ENCODE data around the gene ELAVL1.
"Not testable (repeated sequence)": the region's sequence is repeated elsewhere in the genome, so short reads cannot be mapped to it uniquely, and the experiment has no call there.

Gene ELAVL1

GRCh38 chr19:7941895-7942596 lies 63.4 kb downstream of the ELAVL1 start:
- DNase-seq (ENCODE audit: low read depth, low spot score) = no peak

DNA sequence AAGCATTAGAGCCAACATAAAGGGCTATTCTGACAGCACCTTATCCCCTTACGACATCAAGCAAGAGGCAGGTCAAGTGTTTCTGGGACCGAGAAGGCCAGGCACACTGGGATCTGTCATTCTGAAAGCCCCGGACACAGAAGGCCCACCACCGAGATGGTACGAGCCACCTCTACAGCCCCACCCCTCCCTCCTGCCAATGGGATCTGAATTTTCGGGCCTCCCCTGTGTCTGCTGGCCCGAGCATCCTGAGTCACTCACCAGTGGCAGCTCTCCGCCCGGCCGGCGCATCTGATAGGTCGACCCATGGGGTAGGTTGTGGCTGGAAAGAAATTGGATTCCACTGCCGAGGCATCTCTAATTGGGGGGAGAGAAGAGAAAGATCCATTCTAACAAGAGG lies 64.6 kb downstream of the ELAVL1 start:
- no peak for DNase-seq (ENCODE audit: low read depth, low spot score)

GRCh38 chr19:7934766-7935165 lies 70.7 kb downstream of the ELAVL1 start:
- no peak for DNase-seq (ENCODE audit: low read depth, low spot score)

- DNase-seq (ENCODE audit: low read depth, low spot score) = no peak
Observed at GRCh38 chr19:7933828-7934725, 71.4 kb downstream of the ELAVL1 start.

- no peak for DNase-seq (ENCODE audit: low read depth, low spot score)
Observed at GRCh38 chr19:7933411-7933810, 72.0 kb downstream of the ELAVL1 start.

- DNase-seq (ENCODE audit: low read depth, low spot score) = no peak
Observed at GRCh38 chr19:7932930-7933300, 72.5 kb downstream of the ELAVL1 start.

DNA sequence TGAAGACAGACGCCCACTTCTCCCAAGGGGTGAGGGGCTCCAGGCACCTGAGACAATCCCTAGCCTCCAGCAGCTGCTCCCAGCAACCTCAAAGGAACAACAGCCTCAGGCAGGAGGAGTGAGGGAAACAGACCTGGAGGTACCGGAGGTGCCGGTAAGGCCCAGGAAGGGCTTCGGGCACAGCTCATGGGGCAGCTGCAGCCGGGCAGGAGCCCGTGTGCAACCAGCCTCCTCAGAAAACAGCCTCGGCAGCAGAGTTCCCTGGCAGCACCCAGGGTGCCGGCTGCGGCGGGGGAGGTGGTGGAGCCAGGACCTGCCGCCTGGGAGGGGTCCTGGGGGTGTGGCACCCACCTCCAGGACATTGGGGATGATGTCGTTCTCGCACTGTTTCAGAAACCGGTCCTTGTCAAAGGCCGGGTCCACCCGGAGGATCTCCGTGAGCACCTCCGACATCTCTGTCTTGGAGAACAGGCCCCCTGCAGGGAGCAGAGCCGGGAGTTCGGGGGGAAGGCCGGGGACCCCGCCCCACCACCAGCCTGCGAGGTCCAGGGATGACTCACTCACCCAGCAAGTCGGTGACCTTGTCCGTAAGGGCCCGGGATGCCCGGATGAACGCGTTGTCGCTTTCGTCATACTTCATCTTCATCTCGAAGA lies 73.0 kb downstream of the ELAVL1 start:
- no peak for DNase-seq (ENCODE audit: low read depth, low spot score)

DNA sequence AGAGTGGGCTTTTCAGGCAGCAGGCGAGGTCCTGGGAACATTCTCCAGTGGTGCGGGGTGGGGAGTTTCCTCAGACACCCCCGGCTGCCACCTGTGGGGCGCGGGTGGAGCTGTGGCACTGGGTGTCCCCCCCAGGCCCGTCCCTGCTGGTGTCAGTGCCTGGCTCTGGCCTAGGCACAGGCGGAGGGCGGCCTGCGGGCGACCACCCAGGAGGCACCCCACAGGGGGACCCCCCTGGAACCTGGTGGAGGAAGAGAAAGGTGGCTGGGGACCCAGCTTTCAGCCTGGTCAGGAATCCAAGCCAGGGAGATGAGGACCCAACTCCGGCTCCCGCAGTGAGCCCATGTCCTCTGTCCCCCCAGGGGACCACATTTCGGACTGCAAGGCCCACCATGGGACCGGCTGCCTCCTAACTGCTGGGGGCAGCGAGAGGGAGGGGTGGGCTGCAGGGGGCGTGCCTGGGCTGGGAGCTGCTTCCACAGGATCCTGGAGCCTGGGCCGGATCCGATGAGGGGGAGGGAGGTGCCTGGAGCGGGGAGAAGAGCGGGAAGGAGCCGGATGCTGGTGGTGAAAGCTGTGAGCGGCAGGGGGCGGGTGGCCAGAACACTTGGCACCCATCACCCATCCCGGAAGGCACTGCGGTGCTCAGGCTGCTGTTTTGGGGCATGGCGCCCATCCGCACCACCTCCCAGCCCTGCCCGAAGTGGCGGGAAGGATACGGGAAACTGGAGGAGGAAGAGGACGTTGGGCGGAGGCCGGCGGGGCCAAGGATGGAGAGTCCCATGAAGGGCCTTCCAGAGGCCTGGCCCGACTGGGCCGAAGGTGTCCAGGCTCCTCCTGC lies 74.0 kb downstream of the ELAVL1 start:
- no peak for DNase-seq (ENCODE audit: low read depth, low spot score)

- DNase-seq (ENCODE audit: low read depth, low spot score) = no peak
Observed at GRCh38 chr19:7930765-7931164, 74.7 kb downstream of the ELAVL1 start.

DNA sequence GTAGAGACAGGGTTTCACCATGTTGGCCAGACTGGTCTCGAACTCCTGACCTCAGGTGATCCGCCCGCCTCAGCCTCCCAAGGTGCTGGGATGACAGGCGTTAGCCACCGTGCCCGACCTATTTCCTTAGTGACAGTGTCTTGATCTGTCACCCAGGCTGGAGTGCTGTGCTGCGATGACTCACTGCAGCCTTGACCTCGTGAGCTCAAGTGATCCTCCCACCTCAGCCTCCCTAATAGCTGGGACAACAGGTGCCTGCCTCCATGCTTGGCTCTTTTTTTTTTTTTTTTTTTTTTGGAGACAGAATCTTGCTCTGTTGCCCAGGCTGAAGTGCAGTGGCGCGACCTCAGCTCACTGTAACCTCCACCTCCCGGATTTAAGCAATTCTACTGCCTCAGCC lies 75.4 kb downstream of the ELAVL1 start:
- DNase-seq (ENCODE audit: low read depth, low spot score) = not testable (repeated sequence)

GRCh38 chr19:7928741-7929701 lies 76.4 kb downstream of the ELAVL1 start:
- no peak for DNase-seq (ENCODE audit: low read depth, low spot score)

GRCh38 chr19:7928334-7928706 lies 77.1 kb downstream of the ELAVL1 start:
- DNase-seq (ENCODE audit: low read depth, low spot score) = no peak

GRCh38 chr19:7927605-7928333 lies 77.7 kb downstream of the ELAVL1 start:
- DNase-seq (ENCODE audit: low read depth, low spot score) = no peak

- no peak for DNase-seq (ENCODE audit: low read depth, low spot score)
Observed at GRCh38 chr19:7926727-7927604, 78.5 kb downstream of the ELAVL1 start.

- DNase-seq (ENCODE audit: low read depth, low spot score) = peak; percentile 57
Observed at GRCh38 chr19:7926021-7926726, 79.3 kb downstream of the ELAVL1 start, which contains the start of gene CTXN1. Gene CTXN1 (minus strand): TSS chr19:7926135. CDS start chr19:7925538, 597 bp downstream.

DNA sequence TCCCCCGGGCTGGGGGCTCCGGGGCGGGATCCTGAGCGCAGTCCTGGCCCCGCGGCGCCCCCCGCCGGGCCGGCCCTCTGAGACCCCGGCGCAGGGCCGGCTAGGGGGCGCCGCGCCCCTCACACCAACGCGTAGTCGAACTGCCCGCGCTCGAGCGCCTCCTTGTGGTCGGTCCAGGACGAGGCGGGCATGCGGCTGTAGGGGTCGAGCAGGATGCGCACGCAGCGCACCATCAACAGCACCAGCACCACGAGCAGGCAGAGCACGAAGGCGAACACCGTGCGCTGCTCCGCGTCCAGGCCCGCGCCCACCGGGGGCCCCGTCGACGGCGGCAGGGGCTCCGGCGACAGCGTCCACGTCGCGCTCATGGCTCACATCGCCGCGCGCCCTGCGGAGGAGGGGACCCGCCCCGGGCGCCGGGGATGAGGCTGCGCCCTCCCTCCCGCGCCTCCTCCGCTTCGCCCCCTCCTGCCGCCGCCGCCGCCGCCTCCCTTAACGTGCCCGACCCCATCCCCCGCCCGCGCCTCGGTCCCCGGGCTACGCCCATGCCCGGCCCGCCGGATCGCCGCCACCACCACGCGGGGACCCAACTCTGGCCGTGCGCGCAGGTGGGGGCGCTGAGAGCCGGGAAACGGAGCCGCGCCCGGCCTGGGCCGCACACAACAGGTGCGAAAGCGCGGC lies 80.1 kb downstream of the ELAVL1 start:
- peak; percentile 65 for DNase-seq (ENCODE audit: low read depth, low spot score)

GRCh38 chr19:7924651-7925170 lies 80.7 kb downstream of the ELAVL1 start:
- no peak for DNase-seq (ENCODE audit: low read depth, low spot score)

Measured in activated naive CD8-positive, alpha-beta T cell treated with anti-CD3 and anti-CD28 coated beads, Interleukin-2, amount 50 U/mL, for 16 hours (primary cell).